NCI-H524 (cell line): ENCODE data around the gene DMAP1.
"Not testable (repeated sequence)": the region's sequence is repeated elsewhere in the genome, so short reads cannot be mapped to it uniquely, and the experiment has no call there.

Experiments
- DNase-seq, 2 experiments: peaks; one replicate each; lab custom pipeline; 2025; lab: John Stamatoyannopoulos, UW

The DMAP1 gene, protein sequence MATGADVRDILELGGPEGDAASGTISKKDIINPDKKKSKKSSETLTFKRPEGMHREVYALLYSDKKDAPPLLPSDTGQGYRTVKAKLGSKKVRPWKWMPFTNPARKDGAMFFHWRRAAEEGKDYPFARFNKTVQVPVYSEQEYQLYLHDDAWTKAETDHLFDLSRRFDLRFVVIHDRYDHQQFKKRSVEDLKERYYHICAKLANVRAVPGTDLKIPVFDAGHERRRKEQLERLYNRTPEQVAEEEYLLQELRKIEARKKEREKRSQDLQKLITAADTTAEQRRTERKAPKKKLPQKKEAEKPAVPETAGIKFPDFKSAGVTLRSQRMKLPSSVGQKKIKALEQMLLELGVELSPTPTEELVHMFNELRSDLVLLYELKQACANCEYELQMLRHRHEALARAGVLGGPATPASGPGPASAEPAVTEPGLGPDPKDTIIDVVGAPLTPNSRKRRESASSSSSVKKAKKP

DNA sequence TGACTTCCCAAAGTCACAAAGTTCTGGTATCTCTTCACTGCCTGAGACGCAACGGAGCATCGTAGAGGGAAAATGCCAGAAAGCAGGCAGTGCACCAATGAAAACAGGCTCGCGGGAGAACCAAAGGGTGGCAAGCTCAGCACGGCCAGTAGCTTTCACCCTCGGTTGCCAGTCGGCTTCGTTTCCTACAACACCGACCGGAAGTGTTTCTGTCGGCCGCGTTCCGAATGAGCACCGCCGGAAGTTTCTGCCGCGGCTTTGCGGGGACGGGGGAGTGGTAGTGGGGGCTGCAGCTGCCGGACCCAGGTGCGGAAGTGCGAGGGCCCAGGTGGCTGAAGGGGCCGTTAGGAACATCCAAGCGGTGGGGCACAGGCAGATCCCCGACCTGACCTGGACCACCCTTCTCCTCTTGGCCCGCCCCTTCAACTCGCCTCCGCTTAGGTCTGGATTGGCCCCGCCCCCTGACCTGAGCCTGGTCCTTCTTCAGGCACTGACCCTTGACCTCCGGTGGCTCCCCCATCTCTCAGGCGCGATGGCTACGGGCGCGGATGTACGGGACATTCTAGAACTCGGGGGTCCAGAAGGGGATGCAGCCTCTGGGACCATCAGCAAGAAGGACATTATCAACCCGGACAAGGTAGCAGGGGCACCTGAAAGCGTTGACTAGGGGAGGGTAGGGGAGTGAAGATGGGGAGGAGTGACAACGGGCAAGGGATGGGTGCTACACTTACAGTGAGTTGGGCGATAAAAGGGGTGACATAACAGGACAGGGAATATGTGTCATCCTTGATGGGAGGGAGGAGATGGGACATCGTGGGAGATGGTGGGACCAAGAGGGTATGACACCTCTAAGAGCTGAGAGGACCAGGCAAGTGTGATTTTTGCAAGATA is at the start of gene DMAP1:
Gene DMAP1 (plus strand): TSS at position 250 of the 891 bp plus-strand sequence. CDS start 283 bp downstream, at position 533.
- DNase-seq, result peak; percentile 73 to 86

DNA sequence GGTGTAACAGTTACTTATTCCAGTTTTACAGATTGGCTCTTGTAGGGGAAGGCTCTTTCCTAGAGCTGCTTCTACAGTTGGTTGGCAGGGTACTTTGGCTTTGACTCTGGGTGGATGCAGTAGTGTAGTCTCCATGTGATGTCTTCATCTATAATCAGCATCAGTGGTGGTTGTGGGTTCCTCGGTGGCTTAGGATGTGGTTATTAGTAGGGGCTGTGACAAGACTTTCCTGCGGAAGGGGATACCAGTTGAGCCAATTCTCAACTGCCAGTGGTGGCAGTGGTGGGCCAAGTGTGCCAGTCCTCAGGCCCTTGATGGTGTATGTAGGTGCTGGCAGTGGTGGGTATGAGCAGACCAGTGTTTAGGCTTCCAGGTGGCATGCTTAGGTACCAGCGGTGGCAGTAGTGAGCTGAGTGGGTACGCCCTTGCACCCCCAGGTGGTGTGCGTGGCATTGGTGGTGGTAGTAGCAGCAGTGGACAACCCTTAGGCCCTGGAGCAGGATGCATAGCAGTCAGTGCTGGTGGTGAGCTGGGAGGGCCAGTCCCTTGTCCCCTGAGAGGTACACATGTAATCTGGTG is 44.7 kb upstream of the DMAP1 start:
- no peak for DNase-seq

DNA sequence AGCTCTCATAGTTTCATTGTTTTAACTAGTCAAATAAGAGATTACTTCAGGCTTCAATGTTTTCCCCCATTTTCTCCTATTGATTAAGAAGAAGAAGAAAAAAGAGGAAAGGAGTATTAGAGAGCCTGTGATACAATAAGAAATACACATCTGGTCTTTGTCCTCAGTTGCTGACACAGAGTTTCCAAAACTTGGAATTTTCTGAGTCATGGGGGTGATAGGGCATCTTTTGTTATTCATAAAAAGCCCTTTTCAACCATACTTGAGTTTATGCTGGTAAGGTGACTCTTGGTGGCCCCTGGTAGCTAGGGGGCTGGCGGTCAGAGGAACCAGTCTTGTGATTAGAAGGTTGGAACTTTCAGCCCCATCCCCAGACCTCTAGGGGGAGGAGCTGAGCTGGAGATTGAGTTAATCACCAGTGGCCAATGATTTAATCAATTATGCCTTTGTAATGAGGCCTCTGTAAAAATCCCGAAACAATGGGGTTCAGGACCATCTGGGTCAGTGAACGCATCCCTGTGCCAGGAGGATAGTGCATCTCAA is 42.9 kb upstream of the DMAP1 start:
- no peak for DNase-seq

DNA sequence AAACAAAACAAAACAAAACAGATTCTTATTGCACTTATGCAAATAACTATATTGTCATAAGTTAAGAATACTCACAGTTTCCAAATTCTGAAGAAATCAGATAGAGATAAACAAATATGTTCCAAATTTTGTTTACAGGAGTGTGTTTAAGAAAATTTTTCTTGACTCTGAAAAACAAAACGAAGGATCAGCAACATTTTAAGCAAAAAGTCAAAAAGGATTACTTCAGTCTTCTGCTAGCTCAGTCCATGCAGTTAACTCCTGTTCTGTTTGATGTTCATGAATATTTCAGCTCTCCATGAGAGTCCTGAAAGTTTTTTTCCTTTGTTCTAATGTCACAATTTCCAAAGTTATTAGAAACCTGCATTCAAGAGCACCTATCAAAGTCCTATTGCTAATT is 38.6 kb upstream of the DMAP1 start:
- no peak for DNase-seq

DNA sequence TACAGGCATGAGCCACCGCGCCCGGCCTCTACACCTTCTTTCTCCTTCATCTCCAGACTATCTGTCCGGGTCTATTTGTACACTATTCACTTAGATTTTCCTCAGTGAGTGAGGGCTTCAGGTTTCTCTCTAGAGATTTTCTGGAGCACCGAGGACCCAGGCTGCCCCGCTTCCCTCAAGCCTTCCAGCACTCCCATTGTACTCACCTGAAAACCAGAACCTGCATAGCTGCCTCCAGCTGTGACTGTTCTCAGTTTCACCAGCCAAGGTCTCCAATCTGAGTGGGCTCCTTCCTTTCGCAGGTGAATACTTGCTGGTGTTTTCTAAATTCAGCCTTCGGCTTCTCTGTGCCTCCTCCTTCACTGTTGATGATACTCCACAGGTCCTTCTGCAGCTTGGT is 12.9 kb upstream of the DMAP1 start:
- DNase-seq, result no peak

DNA sequence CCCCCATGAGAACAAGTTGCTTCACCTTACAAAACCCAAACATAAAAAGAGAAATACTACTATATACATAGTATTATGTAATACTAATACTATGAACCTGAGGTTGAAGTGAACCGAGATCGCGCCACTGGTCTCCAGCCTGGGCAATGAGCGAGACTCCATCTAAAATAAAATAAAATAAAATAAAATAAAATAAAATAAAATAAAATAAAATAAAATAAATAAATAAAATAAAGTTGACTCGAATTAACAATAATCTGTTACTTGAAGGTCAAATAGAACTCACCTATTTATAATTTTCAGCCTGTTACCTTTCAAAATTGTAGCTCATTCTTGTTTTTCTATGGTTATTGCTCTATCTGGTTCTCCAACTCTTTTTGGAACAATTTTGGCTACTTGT is 6.7 kb upstream of the DMAP1 start:
- DNase-seq, result not testable (repeated sequence)

DNA sequence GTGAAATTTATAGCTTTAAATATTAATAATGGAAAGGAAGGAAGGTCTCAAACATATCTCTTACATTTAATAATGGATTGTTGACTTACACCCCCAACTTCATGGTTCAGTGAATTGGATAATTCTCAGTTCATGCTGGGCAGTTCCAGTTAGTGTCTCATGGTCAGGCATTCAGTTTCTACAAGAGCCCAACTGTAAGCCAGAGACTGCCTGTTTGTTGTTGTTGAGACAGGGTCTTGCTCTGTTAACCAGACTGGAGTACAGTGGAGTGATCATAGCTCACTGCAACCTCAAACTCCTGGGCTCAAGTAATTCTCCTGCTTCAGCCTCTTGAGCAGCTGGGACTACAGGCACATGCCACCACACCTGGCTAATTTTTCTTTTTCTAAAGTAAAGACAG is 5.0 kb upstream of the DMAP1 start:
- no peak for DNase-seq

DNA sequence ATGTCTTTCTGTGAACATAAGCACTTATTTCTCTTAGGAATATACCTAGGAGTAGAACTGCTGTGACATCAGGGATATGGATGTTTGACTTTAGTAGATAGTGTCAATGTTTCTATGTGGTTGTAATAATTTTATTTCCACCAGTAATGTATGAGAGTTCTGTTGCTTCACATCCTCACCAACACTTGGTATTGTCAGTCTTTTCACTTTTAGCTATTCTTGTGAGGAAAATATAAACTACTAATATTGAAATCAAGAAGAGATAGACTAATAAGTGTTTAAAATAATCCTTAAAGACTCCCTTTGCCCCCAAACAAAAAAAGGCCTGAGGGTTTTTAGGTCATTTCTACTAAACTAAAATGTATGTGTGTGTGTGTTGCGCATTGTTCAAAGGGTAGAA is 2.7 kb upstream of the DMAP1 start:
- DNase-seq, result no peak

DNA sequence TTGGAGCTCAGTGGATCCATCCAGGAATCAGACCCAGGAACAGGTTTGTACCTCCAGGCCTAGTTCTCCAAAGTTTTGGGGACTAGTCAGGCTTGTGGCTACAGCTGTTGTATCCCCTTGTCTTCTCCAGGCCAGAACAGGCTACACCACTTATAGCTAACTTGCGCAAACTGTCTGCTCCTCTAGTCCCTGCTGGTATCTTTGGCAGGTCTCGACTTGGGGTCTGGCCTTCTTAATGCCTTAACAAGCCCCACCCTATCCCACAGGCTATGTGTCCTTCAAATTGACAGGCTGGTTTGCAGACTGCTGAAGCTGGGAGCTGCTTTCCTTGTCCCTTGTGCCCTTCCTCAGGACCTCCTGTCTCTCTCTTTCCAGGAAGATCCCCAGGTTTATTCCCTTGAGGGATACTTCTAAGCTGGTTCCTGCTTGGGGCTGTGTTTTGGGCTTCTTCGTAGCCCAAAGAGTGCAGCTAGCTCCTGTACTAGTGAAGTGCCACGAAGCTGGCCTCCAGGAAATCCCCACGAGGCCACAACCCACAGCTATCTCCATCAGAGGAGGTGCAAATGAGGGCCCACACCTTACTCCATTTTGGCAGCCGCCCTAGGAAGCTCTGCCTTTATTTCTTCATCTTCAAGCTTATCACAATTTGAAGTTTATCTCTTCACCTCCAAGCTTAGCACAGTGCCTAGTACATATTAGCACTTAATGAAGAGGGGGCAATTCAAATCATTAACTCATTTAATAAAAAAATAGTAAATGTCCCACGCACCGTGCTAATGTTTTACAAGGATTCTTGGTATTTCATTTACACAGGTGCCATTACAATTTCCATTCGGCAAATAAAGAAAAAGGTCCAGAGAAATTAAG is 683 bp upstream of the DMAP1 start:
- DNase-seq, result no peak

DNA sequence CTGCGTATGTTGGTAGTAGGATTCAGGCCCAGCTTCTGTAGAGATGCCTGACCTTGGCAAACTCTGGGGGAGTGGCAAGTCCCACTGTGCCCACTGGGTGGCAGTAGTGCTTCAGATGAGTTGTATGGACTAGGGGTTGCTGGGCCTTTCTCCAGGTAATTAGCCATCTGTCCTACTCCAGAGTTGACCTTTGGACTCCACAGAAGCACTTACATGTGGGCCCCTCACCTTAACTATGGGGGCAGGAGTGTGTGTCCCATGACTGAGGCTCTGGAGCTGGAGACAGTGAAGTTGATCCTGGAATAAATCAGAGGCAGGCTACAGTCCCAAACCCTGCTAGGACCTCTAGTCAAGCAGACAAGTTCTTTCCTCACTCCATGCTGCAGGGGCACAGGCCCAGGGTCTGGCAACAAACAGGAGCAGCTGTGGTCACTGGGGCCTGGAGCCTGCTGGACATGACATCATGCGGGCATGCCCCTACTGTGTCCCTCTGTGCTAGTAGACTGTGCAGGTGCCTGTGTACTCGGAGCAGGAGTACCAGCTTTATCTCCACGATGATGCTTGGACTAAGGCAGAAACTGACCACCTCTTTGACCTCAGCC is 4.6 kb downstream of the DMAP1 start:
- peak; percentile 63 to 86 for DNase-seq

DNA sequence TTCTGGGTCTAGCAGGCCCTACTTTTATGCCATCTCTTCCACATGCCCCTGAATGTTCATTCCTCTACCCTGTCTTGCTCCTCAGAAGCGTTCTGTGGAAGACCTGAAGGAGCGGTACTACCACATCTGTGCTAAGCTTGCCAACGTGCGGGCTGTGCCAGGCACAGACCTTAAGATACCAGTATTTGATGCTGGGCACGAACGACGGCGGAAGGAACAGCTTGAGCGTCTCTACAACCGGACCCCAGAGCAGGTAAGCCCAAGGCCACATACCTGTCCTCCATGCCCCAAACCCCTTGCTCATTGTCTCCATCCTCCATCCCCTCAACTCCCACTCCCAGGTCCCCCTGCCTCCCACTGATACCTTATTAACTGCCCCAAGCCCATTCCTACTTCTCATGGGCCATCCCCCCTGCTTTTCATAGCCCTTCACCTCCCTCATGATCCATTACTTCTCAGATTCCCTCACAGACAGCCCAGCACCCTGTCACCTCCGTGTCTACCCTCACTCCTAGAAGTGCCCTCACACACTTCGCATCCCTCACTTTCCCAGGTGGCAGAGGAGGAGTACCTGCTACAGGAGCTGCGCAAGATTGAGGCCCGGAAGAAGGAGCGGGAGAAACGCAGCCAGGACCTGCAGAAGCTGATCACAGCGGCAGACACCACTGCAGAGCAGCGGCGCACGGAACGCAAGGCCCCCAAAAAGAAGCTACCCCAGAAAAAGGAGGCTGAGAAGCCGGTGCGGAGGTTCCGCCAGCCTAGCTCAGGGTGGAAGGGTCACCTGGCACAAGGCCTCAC is 5.4 kb downstream of the DMAP1 start:
- no peak for DNase-seq

DNA sequence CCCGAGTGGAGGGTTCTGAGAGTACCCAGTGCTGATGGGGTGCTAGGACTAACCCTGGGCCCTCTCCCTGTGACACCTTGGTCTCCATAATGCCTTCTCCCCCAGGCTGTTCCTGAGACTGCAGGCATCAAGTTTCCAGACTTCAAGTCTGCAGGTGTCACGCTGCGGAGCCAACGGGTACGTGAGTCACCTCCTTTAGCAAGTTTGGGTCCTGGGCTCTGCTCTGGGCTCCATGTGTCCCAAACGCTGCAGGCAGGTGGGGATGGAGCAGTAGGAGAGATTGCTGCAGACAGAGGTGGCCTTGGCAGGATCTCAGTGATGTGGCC is 6.0 kb downstream of the DMAP1 start:
- no peak for DNase-seq

DNA sequence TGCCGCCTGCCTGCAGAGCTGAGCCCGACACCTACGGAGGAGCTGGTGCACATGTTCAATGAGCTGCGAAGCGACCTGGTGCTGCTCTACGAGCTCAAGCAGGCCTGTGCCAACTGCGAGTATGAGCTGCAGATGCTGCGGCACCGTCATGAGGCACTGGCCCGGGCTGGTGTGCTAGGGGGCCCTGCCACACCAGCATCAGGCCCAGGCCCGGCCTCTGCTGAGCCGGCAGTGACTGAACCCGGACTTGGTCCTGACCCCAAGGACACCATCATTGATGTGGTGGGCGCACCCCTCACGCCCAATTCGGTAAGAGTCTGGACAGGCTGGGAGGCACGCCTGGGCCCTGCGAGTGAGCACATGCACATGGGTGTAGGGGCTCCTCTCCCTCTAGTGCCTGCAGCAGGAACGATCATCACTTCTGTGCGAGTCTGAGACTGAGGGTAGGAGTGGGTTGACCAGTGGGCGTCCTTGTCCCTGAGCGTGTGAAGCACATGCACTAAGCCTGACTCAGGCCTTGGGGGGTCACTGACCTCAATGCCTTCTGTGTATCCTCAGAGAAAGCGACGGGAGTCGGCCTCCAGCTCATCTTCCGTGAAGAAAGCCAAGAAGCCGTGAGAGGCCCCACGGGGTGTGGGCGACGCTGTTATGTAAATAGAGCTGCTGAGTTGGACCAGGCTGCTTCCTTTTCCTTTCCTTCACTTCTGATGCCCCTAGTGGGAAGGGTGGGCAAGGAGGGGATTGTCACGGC is 6.9 kb downstream of the DMAP1 start:
- no peak for DNase-seq

DNA sequence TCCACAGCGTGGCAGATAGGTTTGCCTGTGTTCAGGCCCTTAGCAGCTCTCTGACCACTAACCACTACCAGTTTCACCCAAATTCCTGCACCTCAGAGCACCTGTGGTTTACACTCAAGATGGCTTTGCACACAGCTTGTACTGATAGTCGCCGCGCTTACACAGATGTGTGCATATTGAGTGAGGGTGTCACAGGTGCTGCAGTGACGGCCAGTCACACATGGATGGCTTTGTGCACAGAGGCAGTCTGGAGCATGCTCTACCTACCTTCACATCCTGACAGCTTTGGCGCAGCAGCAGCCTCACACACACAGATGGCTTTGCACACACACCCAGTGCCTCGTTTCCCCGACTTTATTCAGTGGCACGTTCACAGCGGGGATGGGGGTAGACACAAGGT is 7.5 kb downstream of the DMAP1 start:
- DNase-seq, result no peak

DNA sequence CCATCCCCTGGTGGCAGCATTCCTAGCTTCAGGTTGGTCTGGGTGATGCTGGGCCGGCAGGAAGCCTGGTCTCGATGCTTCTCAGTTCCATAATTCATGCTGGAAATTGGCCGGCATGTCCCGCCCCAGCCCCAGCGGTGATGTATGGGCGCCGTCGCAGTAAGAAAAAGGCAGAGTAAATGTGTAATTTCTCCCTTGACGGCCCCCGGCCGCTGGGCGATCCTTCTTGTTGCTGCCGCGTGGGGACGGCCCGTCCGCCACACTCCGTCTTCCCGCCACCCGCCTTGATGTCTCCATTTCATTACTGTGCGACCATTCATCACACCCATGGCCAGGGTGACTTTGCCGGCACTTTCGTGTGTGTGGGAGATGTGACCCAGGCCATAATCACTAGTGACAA is 8.5 kb downstream of the DMAP1 start:
- DNase-seq, result no peak

DNA sequence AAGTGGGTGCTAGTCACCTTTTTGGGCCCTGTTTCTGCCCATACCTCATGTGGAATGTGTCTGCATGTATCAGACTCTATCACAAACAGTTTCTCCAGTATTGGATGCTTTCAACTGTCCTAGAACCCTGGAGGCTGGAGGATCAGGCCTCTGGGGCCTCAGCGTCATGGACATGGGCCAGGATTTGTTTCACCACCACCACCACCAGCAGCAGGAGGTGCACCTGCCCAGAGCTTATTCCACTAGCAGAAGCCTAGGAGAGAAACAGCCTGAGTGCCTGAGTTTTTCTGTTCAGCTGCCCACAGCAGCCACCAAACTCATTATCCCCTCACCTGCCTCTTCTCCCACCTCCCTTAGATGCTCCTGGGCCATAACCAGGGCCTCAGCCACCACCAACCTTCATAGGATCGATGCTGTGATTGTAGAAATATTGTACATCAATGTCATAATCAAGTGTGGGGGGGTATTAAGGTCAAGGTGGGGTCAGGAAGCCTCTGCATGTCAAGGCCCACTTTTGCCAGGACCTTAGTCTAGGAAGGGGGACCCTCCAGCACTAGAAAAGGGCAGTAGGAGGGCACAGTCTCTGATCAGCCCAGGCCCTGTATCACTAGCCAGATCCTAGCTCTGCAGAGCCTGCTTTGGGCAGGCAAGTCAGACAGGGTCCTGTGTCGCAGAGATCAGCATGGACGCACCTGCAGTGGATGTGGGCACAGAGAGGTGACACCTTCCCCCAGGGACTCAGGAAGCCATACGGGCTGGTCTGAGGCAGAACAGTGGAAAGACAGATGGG is 9.3 kb downstream of the DMAP1 start:
- no peak for DNase-seq

DNA sequence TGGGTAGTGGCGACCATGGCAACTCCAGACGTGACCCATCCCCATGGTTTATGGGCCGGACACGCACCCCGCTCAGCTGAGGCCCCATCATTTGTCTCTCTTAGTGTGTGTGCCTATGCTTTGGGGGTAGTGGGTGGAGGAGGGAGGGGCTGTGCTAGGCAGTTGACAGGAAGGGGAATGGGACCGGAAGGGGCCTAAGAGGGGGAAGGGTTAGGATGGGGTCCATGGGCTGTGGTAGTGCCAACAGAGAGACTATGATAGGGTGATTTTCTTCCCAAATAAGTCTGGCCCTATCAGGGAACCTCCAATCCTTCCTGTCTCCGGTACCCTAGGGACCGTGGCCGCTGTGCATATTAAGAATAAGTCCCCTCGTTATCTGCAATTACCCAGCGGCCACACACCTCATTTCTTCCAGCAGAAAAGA is 9.9 kb downstream of the DMAP1 start:
- DNase-seq, result no peak

DNA sequence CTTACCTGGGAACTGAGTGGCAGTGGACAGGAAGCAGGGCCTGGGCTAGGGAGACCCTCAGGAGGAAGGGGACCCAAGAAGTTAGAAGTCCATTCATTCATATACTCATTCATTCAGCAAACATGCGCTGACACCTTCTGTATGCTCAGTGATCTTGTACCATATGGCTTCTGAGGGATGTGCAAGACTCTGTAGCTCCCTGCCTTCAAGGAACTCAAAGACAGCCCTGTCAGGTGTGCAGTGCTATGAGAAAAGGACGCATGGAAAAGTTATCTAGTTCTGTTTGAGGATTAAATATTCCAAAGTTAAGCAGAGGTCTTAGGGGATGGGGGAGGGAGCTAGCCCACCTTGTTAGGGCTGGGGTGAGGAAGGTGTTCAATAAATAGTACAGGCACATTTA is 12.5 kb downstream of the DMAP1 start:
- DNase-seq, result no peak

DNA sequence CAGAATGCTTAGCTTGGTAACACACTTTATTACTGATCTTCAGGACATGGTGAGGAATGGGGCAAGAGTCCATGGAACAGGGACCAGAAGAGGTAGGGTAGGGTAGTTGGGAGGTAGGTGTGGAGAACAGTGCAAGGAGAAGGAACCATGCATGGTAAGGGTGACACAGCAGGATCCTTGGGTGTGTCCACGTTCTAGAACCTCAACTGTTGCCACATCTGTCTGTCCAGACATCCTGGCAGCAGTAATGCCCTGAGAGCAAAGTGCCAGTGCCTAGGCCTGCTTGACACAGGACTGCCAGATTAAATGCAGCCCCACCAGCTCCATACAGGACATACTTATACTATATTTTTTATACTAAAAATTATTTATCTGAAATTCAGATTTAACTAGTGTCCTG is 13.9 kb downstream of the DMAP1 start:
- no peak for DNase-seq
